Measurements from ENCODE around the gene HS3ST4. TPM values are rescaled to one million over a fixed set of nuclear protein-coding genes. Genes with fewer than 3 reads are reported as not detected.
"Not testable (repeated sequence)": the region's sequence is repeated elsewhere in the genome, so short reads cannot be mapped to it uniquely, and the experiment has no call there.

Gene HS3ST4
- polyA plus RNA-seq, 4 donors = 0.39 to 0.49 (median 0.47) TPM

- DNase-seq (ENCODE audit: low read depth in 4 of 4, low spot score in 3 of 4) = no peak
These were observed 378.7 kb downstream of the HS3ST4 start for GRCh38 chr16:26070302-26071100.

- no peak for DNase-seq (ENCODE audit: low read depth in 4 of 4, low spot score in 3 of 4)
These were observed 379.5 kb downstream of the HS3ST4 start for GRCh38 chr16:26071101-26071866.

- no peak for DNase-seq (ENCODE audit: low read depth in 4 of 4, low spot score in 3 of 4)
These were observed 387.1 kb downstream of the HS3ST4 start for GRCh38 chr16:26078716-26079355.

GRCh38 chr16:26087091-26087490 lies 395.3 kb downstream of the HS3ST4 start:
- no peak for DNase-seq (ENCODE audit: low read depth in 4 of 4, low spot score in 3 of 4)

- DNase-seq (ENCODE audit: low read depth in 4 of 4, low spot score in 3 of 4) = no peak
These were observed 399.8 kb downstream of the HS3ST4 start for GRCh38 chr16:26091511-26091910.

GRCh38 chr16:26098206-26098605 lies 406.4 kb downstream of the HS3ST4 start:
- not testable (repeated sequence) for DNase-seq (ENCODE audit: low read depth in 4 of 4, low spot score in 3 of 4)

- no peak for DNase-seq (ENCODE audit: low read depth in 4 of 4, low spot score in 3 of 4)
These were observed 410.6 kb downstream of the HS3ST4 start for GRCh38 chr16:26102369-26102768.

GRCh38 chr16:26108836-26109505 lies 417.2 kb downstream of the HS3ST4 start:
- no peak for DNase-seq (ENCODE audit: low read depth in 4 of 4, low spot score in 3 of 4)

GRCh38 chr16:26111900-26112299 lies 420.1 kb downstream of the HS3ST4 start:
- no peak for DNase-seq (ENCODE audit: low read depth in 4 of 4, low spot score in 3 of 4)

GRCh38 chr16:26118575-26118974 lies 426.8 kb downstream of the HS3ST4 start:
- no peak for DNase-seq (ENCODE audit: low read depth in 4 of 4, low spot score in 3 of 4)

GRCh38 chr16:26120729-26121128 lies 429.0 kb downstream of the HS3ST4 start:
- DNase-seq (ENCODE audit: low read depth in 4 of 4, low spot score in 3 of 4) = no peak

GRCh38 chr16:26128296-26128695 lies 436.5 kb downstream of the HS3ST4 start:
- DNase-seq (ENCODE audit: low read depth in 4 of 4, low spot score in 3 of 4) = no peak

- DNase-seq (ENCODE audit: low read depth in 4 of 4, low spot score in 3 of 4) = no peak
These were observed 438.2 kb downstream of the HS3ST4 start for GRCh38 chr16:26129997-26130396.

- DNase-seq (ENCODE audit: low read depth in 4 of 4, low spot score in 3 of 4) = peak in 1 of 4 donors; percentile 7
These were observed 441.8 kb downstream of the HS3ST4 start for GRCh38 chr16:26133416-26134093.

- DNase-seq (ENCODE audit: low read depth in 4 of 4, low spot score in 3 of 4) = no peak
These were observed 442.8 kb downstream of the HS3ST4 start for GRCh38 chr16:26134588-26134987.

- no peak for DNase-seq (ENCODE audit: low read depth in 4 of 4, low spot score in 3 of 4)
These were observed 446.2 kb downstream of the HS3ST4 start for GRCh38 chr16:26137956-26138355.

- DNase-seq (ENCODE audit: low read depth in 4 of 4, low spot score in 3 of 4) = no peak
These were observed 447.3 kb downstream of the HS3ST4 start for GRCh38 chr16:26139091-26139490.

GRCh38 chr16:26139884-26140283 lies 448.1 kb downstream of the HS3ST4 start:
- no peak for DNase-seq (ENCODE audit: low read depth in 4 of 4, low spot score in 3 of 4)

- DNase-seq (ENCODE audit: low read depth in 4 of 4, low spot score in 3 of 4) = no peak
These were observed 457.8 kb downstream of the HS3ST4 start for GRCh38 chr16:26149364-26150190.

Measured in left renal pelvis (tissue), 4 donors.